Activated gamma-delta T cell treated with anti-CD3 and anti-CD28 coated beads, Interleukin-2, amount 50 U/mL, for 16 hours (primary cell): Measurements from ENCODE around the gene DNAAF8.

Experiments used
- DNase-seq: peaks from one replicate; pipeline ENCODE4 v3.0.0-alpha.2; 2020; ENCODE audit warnings: low read depth

Gene DNAAF8

DNA sequence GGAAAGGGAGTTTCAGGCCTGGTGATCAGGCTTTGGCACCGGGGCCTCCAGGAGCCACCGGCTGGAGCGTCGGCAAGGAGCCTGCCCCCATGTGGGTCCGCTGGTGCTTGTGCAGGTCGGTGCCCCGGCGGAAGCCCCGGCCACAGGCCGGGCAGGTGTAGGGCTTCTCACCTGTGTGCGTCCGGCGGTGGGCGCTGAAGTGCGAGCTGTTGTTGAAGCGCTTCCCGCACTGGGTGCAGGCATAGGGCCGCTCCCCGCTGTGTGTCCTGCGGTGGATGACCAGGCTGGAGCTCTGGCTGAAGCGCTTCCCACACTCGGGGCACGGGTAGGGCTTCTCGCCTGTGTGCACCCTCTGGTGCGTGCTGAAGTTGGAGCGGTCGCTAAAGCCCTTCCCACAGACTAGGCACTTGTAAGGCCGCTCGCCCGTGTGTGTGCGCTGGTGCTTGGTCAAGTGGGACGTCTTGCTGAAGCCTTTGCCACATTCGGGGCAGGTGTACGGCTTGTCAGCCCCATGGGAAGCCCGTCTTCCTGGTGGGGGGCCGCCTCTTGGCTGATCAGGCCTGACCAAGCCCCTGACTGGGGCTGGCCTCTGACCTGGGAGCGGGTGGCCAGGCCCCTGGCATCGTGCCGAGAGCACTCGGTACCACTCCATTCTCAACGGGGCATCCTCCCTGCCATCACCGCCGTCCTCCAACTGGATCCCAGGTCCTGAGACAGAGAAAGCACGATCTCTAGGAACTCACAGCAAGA is 18.2 kb downstream of the DNAAF8 start:
- DNase-seq = no peak

DNA sequence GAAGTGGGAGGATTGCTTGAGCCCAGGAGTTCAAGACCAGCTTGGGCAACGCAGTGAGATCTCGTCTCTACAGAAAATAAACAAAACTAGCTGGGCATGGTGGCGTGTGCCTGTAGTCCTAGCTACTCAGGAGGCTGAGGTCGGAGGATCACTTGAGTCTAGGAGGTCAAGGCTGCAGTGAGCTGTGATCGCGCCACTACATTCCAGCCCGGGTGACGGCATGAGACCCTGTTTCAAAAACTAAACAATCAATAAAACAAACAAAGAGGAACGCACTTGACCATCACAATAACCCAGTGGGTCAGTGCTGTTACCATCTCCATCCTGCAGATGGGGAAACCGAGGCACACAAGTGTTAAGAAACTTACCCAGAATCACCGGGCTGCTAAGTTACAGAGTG is 18.9 kb downstream of the DNAAF8 start:
- DNase-seq = no peak

- no peak for DNase-seq
Measured at GRCh38 chr16:4754865-4755264, 20.5 kb downstream of the DNAAF8 start.

DNA sequence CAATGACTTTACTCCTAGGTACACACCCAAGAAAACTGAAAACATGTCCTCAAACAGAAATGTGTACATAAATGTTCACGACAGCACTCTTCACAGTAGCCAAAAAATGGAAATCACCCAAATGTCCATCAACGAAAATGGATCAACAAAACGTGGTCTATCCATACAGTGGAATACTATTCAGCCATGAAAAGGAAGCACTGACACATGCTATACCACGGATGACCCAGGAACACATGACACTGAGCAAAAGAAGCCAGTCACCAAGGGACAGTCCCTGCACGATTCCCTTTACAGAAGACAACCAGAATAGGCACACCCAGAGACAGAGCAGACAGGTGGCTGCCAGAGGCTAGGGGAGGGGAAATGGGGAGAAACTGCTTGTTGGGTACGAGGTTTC is 21.4 kb downstream of the DNAAF8 start:
- no peak for DNase-seq

DNA sequence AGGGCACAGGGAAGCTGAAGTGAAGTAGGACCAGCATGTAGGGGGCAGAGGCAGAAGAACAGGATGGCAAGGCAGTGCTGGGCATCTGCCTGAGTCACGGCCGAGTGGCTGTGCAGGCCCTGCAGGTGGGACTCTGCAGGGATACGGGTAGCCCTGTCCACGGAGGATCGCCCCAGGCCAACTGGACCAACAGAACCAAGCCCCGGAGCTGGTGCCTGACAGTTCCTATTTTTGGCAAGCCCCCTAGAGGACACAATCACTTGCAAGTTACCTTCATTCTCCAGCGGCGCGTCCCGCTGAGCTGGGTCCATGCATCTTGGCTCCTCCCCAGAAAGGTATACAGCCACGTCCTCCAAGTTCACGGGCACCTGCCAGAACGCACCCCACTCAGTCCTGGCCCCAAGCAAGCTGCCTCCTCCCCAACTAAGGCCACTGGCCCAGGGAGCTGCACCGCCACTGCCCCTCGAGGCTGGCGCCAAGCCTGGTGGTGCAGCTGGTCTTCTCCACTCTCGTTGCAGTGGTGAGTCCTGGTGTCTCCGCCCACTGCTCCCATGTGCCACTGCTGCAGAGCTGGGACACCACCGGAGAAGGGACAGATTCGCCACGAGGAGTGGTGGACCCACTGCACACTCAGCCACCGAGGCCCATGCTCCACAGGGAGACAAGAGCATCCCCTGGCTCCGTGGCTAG is 26.0 kb downstream of the DNAAF8 start:
- no peak for DNase-seq

DNA sequence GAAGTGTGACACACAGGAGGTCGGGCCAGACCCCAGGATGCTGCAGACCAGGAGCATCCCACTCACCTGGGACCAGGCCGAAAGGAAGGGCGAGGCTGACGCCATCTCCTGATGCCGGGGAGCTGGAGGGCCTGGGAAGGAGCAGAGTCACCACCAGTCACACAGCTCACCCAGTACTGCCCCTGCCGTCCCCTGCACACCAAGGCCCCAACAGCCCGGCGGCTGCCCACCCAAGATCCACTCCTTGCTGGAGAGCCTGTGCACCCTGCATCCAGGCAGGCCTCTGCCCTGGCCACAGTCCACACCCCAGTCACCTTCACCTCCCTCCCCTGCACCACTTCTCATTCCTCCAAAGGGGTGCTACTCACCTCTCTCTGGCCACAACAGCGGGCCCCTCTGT is 27.9 kb downstream of the DNAAF8 start:
- no peak for DNase-seq

DNA sequence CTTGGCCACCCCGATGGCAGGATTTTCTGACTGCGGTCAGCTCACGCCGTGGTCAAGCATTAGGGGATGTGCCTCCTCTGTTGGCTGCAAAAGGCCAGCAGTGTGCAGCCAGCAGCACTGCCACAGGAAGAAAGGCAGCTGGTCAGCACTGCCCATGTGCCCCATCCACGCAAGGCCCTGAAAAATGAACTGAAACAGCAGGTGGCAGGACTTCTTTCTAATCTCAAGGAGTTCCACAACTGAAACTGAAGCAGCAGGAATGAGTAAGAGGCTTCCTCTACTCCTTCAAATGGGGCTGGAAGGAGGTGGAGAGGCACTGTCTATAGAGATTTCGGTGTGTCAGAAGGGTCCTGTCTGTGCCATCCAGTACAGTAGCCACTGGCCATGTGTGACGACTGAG is 29.5 kb downstream of the DNAAF8 start:
- DNase-seq = no peak

DNA sequence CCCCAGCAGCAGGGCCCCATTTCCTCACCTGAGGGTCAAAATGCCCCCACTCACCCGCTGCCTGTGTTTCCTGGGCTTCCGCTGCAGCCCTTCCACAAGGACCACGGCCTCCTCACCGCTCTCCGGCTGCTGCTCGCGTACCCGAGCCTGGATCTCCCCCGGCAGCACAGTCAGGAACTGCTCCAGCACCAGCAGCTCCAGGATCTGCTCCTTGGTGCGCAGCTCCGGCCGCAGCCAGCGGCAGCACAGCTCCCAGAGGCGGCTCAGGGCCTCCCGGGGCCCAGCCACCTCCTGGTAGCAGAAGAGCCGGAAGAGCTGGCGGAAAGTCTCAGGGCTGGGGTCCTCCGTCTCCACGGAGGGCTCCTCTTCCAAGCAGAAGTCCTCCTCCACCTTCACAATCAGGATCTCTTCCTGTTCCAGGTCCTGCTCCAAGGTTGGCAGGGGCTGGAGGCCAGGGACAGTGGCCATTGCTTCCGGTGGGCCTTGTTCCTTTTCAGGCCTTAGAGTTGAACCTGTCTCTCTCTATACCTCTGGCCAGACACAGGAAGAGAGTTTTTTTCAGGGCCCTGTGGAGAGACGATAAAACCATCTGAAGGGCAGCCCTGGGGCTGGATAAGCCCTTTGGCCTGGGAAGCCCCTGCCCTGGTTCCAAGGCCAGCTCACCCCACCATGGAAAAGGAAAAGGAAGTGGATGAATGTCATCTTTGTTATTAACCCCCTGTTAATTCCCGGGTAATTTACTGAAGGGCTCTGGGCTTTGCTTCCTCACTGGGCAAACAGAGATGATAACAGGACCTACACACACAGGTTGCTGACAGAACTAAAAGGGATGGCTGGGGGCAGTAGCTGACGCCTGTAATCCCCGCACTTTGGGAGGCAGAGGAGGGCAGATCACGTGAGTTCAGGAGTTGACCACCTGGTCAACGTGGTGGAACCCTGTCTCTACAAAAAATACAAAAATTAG is 31.5 kb downstream of the DNAAF8 start:
- DNase-seq = no peak

- DNase-seq = peak; percentile 96
Measured at GRCh38 chr16:4766875-4767628, 32.7 kb downstream of the DNAAF8 start, which contains the start of gene ZNF500. Gene ZNF500 (minus strand): TSS chr16:4767162. CDS start chr16:4765978, 1,184 bp downstream.

GRCh38 chr16:4767872-4768548 is 33.7 kb downstream of the DNAAF8 start:
- DNase-seq = no peak

GRCh38 chr16:4768549-4769305 is 34.4 kb downstream of the DNAAF8 start:
- DNase-seq = peak; percentile 66

DNA sequence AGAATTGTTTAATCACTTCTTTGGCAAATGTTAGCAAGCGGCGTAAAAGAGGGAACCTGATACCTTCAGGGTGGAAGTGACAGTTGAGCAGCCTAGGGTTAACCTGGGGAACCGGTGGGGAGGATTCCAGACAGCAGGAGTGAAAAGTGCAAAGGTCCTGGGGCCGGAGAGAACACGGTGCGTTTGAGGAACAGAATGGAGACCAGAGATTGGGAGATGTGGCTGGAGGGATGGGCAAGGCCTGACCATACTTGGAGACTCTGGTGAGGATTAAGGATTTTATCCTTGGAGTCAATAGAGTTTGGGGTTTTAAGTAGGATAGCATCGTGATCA is 34.9 kb downstream of the DNAAF8 start:
- no peak for DNase-seq

GRCh38 chr16:4771646-4772045 is 37.3 kb downstream of the DNAAF8 start:
- DNase-seq = no peak

DNA sequence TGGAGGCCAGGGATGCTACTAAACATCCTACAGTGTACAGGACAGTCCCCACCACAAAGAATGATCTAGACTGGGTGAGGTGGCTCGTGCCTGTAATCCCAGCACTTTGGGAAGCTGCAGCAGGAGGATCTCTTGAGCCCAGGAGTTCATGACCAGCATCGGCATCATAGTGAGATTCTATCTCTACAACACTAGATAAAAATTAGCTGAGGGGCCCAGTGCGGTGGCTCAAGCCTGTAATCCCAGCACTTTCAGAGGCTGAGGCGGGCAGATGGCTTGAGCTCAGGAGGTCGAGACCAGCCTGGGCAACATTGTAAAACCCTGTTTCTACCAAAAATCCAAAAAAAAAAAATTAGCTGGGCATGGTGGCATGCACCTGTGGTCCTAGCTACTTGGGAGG is 38.0 kb downstream of the DNAAF8 start:
- DNase-seq = no peak

DNA sequence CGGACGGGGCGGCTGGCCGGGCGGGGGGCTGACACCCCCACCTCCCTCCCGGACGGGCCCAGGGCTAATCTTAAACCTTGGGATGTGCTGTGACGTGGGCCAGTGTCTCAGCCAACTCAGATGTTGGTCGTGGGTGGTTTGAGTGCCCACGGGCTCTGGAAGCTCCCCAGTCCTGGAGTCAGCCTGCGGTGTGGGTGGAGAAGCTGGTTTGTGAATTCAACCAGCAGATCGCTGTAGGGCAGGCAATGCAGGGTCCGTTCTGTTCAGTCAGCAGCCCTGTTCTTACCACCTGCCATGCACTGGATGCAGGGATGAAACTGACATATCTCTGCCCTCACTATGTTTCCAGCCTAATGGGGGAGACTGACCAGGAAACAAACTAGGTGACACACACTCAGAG is 40.7 kb downstream of the DNAAF8 start:
- no peak for DNase-seq

DNA sequence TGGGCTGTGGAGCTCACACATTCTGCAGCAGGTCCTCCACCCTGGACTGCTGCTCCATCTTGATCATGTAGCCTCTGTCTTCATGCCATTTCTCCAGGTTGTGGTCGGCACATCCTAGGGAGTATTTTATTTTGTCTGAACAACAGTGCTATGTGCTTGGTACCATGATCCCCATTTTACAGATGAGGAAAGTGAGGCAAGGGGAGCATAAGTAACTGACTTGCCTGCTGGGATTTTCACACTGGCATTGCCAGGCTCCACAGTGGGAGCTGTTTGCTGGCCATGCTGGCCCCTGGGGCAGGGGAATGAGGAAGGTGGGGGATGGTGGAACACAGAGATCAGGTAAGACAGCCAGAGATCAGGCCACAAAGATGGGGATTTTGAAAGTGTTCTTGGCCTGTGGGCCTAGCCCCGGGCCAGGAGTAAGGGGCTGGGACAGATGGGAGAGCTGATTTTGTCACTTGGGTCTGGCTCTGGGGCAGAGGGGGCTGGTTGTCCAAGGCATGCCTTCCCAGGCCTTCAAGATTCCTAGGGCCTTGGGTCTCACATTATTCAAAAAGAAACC is 41.9 kb downstream of the DNAAF8 start:
- DNase-seq = no peak

GRCh38 chr16:4777339-4778049 is 43.2 kb downstream of the DNAAF8 start:
- DNase-seq = no peak

GRCh38 chr16:4778050-4778392 is 43.7 kb downstream of the DNAAF8 start:
- DNase-seq = no peak

- DNase-seq = no peak
Measured at GRCh38 chr16:4780235-4780634, 45.9 kb downstream of the DNAAF8 start.
